ENCODE measurements around the gene INTS6. TPM values are rescaled to one million over a fixed set of nuclear protein-coding genes. Genes with fewer than 3 reads are reported as not detected.

INTS6 gene
- 10 to 100 TPM; 20.2 to 31.1 (median 24.8) TPM for total RNA-seq
- 10 to 100 TPM in 1 of 2 donors, 1 to 10 TPM in 1; 7.1 to 11.0 TPM for polyA plus RNA-seq
- long read RNA-seq, donor 1, transcript INTS6-201 (18 exons, 3,662 nt) = major isoform, 22 of 42 reads
- long read RNA-seq, donor 1, partial matches to known transcripts = 15 of 42 reads
- long read RNA-seq, donor 1, other reads (novel, unspliced or antisense) = 4 of 42 reads
- long read RNA-seq, donor 2, full-length matches to known transcripts = 18 of 56 reads
- long read RNA-seq, donor 2, partial matches to known transcripts = 25 of 56 reads
- long read RNA-seq, donor 2, other reads (novel, unspliced or antisense) = 13 of 56 reads
- long read RNA-seq, donor 3, partial matches to known transcripts = 4 of 13 reads
- long read RNA-seq, donor 3, other reads (novel, unspliced or antisense) = 5 of 13 reads

- WGBS, 2 donors = 0 to 1% methylated on average over 68 to 69 of the region's 69 CpGs
- ATAC-seq = peak; percentile 91 to 97 (median 96)
- peaks cover 0 to 52% (median 16%) of the 10 kb centered on the region in 9 donors for H3K36me3 ChIP-seq
Observed at GRCh38 chr13:51452361-51453206, at the start of gene INTS6. INTS6 (minus strand) TSS chr13:51453036; CDS start chr13:51452525, 511 bp downstream.

GRCh38 chr13:51502153-51502651, 49.4 kb upstream of the INTS6 start:
- TF ChIP-seq CTCF (IDR thresholded peaks at IDR 0.05) = no peak
- Histone ChIP-seq H3K4me3 (no peak overlapping the region), H3K27ac (no peak overlapping the region), H3K36me3 (no peaks in the 10 kb centered on the region), H3K27me3 (peaks cover 0 to under 1% (median 0%) of the 10 kb centered on the region in 7 donors), H3K4me1 (peaks cover 0 to 14% (median 0%) of the 10 kb centered on the region in 9 donors), H3K9me3 (no peaks in the 10 kb centered on the region)
- ATAC-seq (no peak), DNase-seq (no peak)
- intact Hi-C loops (cut with DNase I) = loop anchor here in 1 of 10 donors (5.0 kb wide), 1 partner anchor 35 kb away; no protein-coding TSS in a partner anchor

More at GRCh38 chr13:51452361-51453206, at the start of gene INTS6:
- peaks cover 0 to 13% (median 4%) of the 10 kb centered on the region in 11 donors for H3K9me3 ChIP-seq
- no peak for TF ChIP-seq CTCF (IDR thresholded peaks at IDR 0.05)
- intact Hi-C loops (cut with DNase I) = loop anchor here (1.0 to 10.0 kb wide), 14 partner anchors 130 to 352 kb away; partner anchors contain the start of genes WDFY2 (in 7 of the 10) and DHRS12 (in 3 of the 10)
- peaks cover 2 to 47% (median 30%) of the 10 kb centered on the region in 9 donors for H3K4me1 ChIP-seq
- H3K27ac ChIP-seq = peak within 1 kb of the TSS; percentile 91 to 100 (median 99)
- H3K4me3 ChIP-seq = peak within 1 kb of the TSS; percentile 85 to 99 (median 94)
- no peaks in the 10 kb centered on the region for H3K27me3 ChIP-seq
- peak; percentile 99 to 100 for DNase-seq

- H3K36me3 ChIP-seq = no peaks in the 10 kb centered on the region
- 83 to 92% methylated on average over 1 of the region's 1 CpG for WGBS, 2 donors
- no peak overlapping the region for H3K4me3 ChIP-seq
- peaks cover 0 to 4% (median 0%) of the 10 kb centered on the region in 7 donors for H3K27me3 ChIP-seq
- intact Hi-C loops (cut with DNase I) = loop anchor here in 1 of 10 donors (5.0 kb wide), 1 partner anchor 36 kb away; no protein-coding TSS in a partner anchor
- no peaks in the 10 kb centered on the region for H3K9me3 ChIP-seq
- no peak overlapping the region for H3K27ac ChIP-seq
- no peak for ATAC-seq
- peaks cover 0 to 14% (median 0%) of the 10 kb centered on the region in 9 donors for H3K4me1 ChIP-seq
- TF ChIP-seq CTCF (IDR thresholded peaks at IDR 0.05) = no peak
- no peak for DNase-seq
Observed at GRCh38 chr13:51501592-51502152, 48.8 kb upstream of the INTS6 start.

All from heart right ventricle (tissue), 16 donors.